ENCODE measurements around the gene GLIS1.

GRCh38 chr1:53573931-53574330 lies 165.0 kb downstream of the GLIS1 start:
- TF ChIP-seq CTCF (IDR thresholded peaks at IDR 0.05) (no peak), POLR2A (IDR thresholded peaks at IDR 0.05) (no peak)

All from lower leg skin (tissue), 3 donors.